ENCODE results near the gene ASCL4.

ASCL4 gene

GRCh38 chr12:107779077-107779831 lies 4.8 kb downstream of the ASCL4 start:
- DNase-seq: no peak

GRCh38 chr12:107780298-107780697 lies 5.8 kb downstream of the ASCL4 start:
- DNase-seq: no peak

- no peak for DNase-seq
These were observed 7.6 kb downstream of the ASCL4 start for GRCh38 chr12:107782067-107782466.

GRCh38 chr12:107783406-107784376 lies 9.2 kb downstream of the ASCL4 start:
- DNase-seq: no peak

GRCh38 chr12:107788281-107788680 lies 13.8 kb downstream of the ASCL4 start:
- no peak for DNase-seq

- DNase-seq: no peak
These were observed 14.4 kb downstream of the ASCL4 start for GRCh38 chr12:107788690-107789458.

- no peak for DNase-seq
These were observed 17.1 kb downstream of the ASCL4 start for GRCh38 chr12:107791465-107792089.

- no peak for DNase-seq
These were observed 19.9 kb downstream of the ASCL4 start for GRCh38 chr12:107794451-107794850.

- no peak for DNase-seq
These were observed 24.1 kb downstream of the ASCL4 start for GRCh38 chr12:107798580-107798979.

- peak; percentile 6 for DNase-seq
These were observed 26.6 kb downstream of the ASCL4 start for GRCh38 chr12:107801150-107801549.

- DNase-seq: no peak
These were observed 28.6 kb downstream of the ASCL4 start for GRCh38 chr12:107803092-107803491.

GRCh38 chr12:107805488-107806180 lies 31.1 kb downstream of the ASCL4 start:
- no peak for DNase-seq

GRCh38 chr12:107807471-107808150 lies 33.1 kb downstream of the ASCL4 start:
- DNase-seq: no peak

GRCh38 chr12:107817250-107817649 lies 42.7 kb downstream of the ASCL4 start:
- DNase-seq: no peak

GRCh38 chr12:107818984-107819383 lies 44.5 kb downstream of the ASCL4 start:
- peak; percentile 57 for DNase-seq

GRCh38 chr12:107822356-107822755 lies 47.9 kb downstream of the ASCL4 start:
- no peak for DNase-seq
